Fibroblast of skin of left biceps (primary cell): Measurements from ENCODE around the gene PAK2.
A peak's percentile ranks its signal among the peaks of the same experiment; 100 is the strongest.
"Not testable (repeated sequence)": the region's sequence is repeated elsewhere in the genome, so short reads cannot be mapped to it uniquely, and the experiment has no call there.

ENCODE experiments used
- DNase-seq, 2 experiments: peaks; one replicate each; pipeline ENCODE4 v3.0.0-alpha.2; 2013; ENCODE audit warnings: low read depth in 2 of 2

The PAK2 gene

DNA sequence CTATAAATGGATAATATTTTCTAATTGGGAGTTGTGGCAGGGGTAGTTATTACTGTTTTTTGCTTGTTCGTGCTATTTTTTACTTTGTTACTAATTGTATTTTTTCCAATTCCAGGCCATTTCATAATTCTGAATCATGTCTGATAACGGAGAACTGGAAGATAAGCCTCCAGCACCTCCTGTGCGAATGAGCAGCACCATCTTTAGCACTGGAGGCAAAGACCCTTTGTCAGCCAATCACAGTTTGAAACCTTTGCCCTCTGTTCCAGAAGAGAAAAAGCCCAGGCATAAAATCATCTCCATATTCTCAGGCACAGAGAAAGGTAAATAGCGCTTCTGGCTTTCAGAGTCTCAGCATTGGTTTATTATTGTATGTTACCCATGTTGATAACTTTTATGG, 42.9 kb downstream of the PAK2 start:
- no peak for DNase-seq

DNA sequence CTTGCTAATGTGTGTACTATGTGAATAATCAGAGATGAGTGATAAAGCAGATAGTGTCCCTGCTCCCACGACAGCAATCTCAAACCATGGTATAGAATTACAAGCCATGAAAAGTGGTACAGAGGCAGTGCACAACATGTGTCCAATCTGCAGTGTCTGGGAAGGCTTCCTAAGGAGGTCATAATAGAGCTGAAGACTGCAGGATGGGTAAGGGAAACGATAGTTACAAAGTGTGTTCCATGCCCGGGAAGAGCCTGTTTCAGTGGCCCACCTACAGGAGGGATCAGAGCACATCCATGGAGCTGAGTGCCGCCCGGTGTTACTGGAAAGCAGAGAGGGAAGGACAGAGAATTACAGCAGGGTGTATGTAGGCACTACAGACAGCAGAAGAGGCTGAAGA, 48.9 kb downstream of the PAK2 start:
- DNase-seq: no peak

DNA sequence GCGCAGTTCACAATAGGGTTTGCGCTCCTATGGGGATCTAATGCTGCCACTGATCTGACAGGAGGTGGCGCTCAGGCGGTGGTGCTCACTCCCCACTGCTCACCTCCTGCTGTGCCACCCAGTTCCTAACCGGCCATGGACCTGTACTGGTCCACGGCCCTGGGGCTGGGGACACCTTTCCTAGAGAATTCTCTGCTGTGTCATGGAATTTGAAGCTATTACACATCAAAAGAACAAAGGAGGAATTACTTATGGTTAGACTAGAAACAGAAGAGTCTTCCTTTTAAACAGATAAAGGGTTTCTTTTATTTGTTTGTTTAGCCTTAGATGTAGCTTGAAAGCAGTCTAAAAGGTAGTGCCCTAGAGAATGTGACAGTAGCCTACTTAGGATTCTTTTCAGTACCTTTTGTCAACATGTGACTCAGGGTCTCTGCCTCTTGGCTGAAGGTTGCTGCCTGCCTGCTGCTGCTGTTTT, 50.3 kb downstream of the PAK2 start:
- no peak for DNase-seq

DNA sequence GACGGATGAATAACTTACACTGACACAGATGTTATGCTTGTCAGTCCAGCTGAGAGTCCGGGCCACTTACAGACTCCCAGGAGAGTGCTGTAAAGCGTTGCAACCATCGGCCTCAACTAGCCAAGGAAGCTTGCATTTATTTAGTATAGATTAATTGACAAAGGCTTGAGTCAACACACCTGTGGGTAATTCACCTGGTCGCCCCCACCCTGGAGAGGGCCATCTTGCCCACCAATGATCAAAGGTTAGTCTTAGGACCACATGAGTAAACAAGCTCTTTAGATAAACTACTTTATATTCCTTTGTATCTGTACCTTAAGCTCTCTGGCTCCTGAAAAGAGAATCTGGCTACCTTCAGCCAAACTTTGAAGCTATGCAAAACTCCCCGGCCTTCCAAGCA, 51.0 kb downstream of the PAK2 start:
- no peak for DNase-seq

DNA sequence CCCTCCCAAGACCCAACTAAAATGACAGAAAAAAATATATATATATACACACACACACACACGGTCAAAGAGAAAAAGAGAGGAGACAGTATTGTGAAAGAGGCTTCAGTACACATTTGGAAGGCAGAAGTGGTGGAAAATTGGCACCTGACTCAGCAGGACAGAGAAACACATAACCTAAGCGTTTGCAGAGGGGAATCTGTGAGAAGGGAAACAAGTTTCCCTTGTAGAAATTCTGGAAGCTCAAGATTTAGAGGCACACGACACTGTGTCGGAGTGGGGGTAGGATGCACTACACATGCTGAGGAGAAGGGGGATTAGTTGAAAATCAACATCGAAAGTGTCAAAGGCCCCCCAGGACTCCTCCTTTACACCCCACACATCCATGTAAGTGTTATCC, 53.1 kb downstream of the PAK2 start:
- DNase-seq: no peak

DNA sequence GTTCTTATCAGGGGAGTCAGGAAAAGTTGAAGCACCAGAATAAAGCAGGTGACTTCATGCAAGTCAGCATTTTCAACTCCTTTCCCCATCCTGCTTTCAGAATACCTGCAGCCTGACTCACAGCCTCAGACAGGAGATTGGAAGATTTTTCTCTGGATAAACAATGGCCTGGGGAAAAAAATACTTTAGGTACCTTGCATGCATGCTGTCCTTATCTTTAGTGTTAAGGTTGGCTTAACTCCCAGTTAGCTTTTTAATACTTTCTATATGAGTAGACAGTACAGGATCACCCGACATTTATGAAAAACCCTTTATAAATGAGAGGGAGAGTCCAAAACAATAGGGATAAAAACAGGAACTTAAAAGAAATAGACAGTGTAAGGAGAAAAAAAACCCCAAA, 53.6 kb downstream of the PAK2 start:
- peak; percentile 58 to 64 for DNase-seq

DNA sequence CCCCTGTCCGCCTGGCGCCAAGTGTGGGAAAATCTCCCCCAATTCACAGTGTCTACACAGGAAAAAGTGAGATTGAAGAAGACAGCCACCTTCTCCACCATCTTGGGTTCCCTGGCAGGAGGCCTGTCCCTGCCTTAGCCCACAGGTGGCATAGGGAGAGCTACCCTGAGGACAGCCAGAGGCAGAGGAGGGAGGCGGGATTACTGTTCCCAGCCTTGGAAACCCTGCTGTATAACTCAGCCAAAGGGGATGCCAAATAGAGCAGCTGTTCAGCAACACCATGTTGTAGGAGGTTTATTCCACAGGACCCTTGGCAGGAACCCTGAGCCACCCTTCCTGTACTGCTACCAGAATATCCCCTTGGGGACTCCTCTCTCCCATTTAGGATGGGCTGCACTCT, 54.8 kb downstream of the PAK2 start:
- no peak for DNase-seq

DNA sequence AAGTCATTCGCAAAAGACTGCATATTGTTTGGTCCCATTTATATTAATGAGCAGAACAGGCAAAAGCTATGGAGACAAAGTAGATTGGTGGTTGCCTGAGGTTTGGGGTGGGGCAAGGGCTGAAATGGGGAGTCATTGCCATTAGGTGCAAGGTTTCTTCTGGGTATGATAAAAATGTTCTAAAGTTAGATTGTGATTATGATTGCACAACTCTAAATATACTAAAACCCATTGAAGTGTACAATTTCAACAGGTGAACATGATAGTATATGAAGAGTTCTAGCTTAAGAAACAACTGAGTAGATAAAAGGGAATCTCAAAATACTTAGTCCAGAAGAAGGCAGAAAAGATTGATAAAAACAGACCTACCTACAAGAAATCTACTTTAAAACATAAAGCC, 56.7 kb downstream of the PAK2 start:
- no peak for DNase-seq

DNA sequence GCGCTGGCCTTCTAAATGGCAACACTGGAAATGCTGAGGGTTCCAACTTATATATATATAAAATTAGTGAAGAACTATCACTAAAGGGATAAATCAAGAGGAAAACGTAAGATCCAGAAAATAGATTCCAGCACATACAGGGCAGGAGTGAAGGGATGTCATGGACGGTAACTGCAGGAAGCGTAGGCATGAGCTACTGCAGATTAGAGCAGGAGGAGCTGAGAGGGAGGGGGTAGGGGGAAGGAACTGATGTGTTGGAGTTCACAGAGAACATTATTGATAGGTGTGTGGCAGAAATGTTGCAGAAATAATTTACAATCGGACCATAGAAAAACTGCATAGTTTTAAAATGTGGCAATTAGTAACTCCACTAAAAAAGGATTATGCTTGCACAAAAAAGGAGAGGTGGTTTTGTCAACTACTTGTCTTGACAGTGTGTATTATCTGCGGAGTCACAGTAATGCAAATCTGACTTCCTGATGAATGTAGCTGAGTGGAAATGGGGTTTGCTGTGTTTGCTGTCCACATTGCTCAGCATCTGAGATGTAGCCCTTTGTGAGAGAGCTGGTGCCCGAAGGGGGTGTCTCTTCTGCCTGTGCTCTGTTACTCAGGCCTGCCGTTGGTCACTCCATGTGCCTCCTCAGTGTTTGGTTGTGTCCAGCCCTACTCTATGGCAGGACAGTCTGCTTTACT, 61.2 kb downstream of the PAK2 start:
- no peak for DNase-seq

DNA sequence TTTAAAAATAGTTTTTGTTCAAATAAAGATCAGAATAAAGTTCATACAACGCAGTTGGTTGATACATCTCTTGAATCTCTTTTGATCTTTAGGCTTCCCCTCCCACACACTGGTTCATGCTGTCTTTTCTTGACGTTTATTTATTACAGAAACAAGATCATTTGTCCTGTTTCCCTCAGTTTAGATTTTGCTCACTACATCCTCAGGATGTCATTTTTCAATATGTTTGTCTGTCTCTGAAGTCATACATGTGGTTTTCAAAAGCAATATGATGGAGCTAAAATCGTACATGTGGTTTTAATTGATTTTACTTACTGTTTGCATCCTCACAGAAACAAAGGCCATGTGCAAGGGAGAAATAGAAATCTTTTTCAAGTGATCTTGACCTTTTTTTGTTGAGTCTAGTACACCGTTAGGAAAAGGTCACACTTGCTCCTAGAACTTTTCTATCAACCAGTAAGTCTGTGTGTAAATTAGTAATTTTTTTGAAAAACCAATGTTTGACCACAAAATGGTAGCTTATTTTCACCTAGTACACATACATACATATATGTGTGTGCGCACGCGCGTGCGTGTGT, 64.3 kb downstream of the PAK2 start:
- no peak for DNase-seq

DNA sequence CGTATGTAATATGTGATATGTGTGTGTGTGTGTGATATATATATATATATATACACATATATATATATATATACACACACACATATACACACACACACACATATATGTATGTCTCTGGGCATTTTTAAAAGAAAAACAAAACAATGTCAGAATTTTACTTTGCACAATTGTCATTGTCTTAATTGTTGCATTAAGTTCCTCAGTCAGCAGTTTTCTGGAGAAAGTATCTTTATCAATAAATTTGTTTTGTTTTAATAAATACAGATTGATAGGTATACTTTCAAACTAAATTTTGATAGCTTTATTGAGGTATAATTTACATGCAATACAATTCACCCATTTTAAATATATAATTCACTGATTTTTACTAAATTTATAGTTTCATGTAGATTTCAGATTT, 65.1 kb downstream of the PAK2 start:
- DNase-seq: no peak

DNA sequence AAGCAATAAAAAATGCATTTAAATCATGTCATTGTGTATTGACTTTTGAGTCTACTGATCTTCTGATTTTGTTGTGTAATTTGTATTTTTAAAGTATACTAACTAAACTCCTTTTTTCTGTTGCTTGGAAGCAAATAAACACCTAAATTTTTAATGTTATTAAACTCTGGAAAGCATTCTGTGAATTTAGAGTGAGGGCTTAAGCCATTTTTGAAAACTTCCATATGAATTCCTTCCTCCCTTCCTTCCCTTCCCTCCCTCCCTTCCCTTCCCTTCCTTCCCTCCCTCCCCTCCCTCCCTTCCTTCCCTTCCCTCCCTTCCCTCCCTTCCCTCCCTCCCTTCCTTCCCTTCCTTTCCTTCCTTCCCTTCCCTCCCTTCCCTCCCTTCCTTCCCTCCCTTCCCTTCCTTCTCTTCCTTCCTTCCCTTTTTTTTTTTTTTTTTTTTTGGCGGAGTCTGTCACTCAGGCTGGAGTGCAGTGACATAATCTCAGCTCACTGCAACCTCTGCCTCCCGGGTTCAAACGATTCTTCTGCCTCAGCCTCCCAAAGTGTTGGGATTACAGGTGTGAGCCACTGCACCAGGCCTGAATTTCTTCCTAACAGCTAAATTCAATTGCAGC, 71.4 kb downstream of the PAK2 start:
- DNase-seq: no peak

DNA sequence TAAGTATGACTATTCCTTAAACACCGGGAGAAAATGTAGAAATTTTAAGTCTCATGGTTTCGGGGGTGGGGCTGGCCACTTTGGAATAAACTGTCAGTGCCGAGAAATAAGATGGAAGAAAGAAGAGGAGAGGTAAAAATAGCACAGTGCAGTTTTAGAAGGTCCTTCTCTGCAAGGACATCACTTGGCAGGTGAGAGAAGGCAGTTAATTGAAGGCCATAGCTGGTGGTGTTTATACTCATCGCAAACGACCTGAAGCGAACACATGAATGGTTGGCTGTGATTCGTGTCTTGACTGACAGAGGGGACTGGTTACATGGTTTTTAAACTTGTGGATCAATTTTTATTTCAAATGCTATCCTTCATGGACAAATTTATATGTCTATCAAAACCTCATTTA, 73.2 kb downstream of the PAK2 start:
- no peak for DNase-seq

DNA sequence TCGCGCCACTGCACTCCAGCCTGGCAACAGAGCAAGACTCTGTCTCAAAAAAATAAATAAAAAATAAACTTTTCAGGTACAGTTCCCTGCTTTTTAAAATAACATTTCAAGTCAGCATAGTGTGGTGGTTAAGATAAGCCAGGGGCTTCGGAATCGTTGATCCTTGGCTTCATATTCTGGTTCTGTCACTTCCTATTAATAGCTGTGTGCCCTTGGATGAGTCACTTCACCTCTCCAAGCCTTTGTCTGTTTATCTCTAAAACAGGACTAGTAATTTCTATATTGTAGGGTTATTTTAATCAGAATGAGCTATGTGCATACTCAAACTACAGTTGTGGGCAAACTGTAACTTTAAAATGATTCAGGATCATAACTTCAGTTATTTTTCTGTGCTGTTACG, 74.2 kb downstream of the PAK2 start:
- DNase-seq: no peak

DNA sequence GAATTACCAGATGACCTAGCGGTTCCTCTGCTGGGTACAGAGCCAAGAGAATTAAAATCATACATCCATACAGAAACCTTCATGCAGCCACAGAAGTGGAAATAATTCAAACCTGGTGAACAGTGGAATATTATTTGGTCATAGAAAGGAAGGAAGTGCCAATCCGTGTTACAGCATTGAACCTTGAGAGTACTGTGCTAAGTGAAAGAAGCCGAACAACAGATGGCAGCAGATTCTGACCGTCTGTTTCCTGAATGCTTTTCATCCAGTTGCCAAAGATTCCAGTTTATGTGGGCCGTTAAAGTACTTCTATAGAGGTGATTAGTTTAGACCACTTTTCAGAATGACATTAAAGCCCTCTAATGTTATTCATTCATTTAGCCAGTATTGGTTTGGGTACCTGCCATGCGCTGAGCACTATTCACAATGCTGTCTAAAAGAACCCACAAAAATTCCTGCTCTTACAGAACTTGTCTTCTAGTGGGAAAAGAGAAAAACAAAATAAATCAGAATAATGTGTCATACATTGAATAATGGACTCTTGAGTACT, 82.2 kb downstream of the PAK2 start:
- DNase-seq: no peak

DNA sequence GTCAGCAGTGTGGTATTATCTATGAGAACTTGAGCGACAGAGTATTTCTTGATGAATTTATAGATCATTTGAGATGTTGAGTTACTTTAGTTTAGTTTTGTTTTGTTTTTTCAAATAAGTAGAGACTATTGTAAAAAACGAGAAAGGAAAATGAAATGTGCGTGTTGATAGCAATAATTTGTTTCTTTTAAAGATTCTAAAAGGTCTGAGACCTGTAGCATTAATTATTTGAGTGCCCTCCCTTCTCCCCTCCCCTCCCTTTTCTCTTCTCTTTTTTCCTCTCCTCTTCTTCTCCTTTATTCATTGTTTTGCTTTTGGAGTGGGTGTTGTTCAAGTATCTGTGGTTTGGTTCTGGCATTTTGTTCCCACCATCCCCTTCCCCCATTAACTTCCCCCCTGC, 90.0 kb downstream of the PAK2 start:
- not testable (repeated sequence) for DNase-seq

DNA sequence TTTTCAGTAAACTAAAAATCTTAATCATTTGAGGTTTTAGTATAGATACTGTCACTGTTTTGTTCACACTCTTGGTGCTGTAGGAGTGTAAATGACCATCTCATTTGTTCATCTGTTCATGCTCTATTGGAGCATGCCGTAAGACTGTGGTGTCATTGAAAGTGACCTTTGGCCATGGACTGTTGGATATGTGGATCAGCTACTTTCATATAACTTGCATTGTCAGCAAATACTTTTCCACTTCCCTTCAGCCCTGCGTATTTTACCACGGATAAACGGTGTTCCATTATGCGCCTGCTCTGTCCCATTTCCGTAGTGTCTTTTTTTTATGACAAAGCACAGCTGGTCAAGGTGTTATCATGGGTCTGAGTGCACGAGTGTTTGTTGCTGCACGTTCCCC, 95.4 kb downstream of the PAK2 start:
- no peak for DNase-seq

DNA sequence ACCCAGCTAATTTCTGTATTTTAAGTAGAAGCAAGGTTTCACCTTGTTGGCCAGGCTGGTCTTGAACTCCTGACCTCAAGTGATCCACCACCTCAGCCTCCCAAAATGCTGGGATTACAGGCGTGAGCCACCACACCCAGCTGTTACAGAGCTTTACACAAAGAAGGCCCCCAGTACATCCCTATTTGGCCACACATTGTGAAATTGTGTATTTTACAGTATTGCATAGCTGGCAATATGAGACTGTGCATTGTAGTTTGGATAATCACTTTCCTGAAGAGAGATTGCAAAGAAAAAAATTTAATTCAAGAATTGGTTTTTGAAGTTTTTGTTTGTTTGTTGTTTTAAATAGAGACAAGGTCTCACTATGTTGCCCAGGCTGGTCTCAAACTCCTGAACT, 97.0 kb downstream of the PAK2 start:
- not testable (repeated sequence) for DNase-seq

DNA sequence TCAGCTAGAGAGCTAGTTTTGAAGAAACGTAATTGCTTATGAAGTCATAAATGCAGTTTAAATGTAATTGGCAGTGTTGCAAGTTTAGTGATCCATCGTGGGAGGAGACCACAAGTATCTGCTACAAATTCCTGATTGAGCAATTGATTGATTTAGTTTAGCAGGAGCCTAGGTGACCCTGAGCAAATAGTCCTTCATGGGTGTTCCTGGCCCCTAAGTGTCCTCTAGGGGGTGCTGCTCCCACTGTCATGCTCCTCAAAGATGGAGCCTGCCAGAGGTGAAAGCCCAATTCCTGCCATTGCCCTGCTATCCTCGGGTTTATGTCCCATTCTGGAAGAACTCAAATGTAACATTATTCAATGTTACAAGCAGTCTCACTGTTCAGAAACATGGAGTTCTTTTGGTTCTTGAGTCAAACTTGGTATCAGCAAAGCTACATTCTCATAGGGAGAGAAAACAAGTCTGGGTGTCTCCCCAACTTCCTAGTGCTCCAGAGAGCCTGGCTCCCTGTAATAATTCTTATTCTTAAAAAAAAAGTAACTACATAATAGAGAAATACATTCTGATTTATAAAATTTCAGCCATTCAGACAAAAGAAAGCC, 98.3 kb downstream of the PAK2 start:
- DNase-seq: peak; percentile 7 to 13

DNA sequence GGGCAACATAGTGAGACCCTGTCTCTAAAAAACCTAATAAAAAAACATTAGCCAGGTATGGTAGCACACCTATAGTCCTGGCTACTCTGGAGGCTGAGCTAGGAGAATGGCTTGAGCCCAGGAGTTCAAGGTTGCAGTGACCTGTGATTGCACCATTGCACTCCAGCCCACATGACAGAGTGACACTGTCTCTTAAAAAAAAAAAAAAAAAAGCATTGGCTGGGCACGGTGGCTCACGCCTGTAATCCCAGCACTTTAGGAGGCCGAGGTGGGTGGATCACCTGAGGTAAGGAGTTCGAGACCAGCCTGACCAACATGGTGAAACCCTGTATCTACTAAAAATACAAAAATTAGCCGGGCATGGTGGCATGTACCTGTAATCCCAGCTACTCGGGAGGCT, 99.7 kb downstream of the PAK2 start:
- DNase-seq: not testable (repeated sequence)

DNA sequence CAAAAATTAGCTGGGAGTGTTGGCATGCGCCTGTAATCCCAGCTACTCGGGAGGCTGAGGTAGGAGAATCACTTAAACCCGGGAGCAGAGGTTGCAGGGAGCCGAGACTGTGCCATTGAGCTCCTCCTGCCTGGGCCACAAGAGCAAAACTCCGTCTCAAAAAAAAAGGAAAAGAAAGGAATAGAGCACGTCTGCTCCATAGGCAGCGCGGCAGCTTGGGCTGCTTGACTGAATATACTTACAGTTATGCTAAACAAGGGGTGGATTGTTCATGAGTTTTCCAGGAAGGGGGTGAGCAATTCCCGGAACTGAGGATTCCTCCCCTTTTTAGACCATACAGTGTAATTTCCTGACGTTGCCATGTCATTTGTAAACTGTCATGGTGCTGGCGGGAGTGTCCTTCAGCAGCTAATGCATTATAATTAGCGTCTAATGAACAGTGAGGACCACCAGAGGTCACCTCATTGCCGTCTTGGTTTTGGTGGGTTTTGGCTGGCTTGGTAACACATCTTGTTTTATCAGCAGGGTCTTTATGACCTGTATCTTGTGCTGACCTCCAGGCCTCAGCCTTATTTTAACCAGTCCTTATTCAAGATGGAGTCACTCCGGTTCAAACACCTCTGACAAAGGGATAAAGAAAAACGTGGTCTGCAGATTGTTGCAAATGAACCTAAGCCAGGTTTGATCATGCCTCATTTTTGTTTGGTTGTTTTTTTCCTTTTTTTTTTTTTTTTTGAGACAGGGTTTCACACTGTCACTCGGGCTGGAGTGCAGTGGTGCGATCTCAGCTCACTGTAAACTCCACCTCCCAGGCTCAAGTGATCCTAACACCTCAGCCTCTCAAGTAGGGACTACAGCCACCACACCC, 103.1 kb downstream of the PAK2 start:
- DNase-seq: no peak
